Measurements from ENCODE around the gene OBP2B.
"Not testable (repeated sequence)": the region's sequence is repeated elsewhere in the genome, so short reads cannot be mapped to it uniquely, and the experiment has no call there.

The OBP2B gene

DNA sequence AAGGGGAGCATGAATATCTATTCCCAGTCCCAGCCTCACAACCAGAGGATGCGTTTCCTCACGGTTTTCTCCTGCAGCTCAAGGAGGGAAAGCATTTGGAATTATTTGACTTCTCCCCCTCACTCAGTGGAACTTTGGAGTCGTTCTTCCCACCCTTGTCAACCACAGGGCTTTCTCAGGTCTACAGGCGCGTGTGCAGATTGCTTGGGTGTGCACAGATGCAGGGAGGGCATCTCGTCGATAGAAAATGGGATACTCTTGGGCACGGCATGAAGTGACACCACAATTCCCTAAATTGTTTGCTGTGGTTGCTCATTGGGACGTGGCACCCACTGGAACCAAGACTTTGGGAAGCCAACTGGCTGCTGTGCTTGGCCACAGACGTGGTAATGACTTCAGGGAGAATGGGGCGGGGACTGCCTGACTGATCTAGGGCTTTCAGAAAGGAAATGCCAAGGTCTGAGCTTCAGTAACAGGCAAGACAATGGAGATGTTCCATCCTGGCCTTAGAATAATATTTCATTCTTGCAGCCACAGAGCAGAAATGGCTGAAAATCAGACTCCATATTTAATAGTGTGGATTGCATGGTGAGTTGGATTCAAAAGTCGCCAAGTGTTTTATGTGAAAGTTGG is 12.2 kb upstream of the OBP2B start:
- no peak for DNase-seq

DNA sequence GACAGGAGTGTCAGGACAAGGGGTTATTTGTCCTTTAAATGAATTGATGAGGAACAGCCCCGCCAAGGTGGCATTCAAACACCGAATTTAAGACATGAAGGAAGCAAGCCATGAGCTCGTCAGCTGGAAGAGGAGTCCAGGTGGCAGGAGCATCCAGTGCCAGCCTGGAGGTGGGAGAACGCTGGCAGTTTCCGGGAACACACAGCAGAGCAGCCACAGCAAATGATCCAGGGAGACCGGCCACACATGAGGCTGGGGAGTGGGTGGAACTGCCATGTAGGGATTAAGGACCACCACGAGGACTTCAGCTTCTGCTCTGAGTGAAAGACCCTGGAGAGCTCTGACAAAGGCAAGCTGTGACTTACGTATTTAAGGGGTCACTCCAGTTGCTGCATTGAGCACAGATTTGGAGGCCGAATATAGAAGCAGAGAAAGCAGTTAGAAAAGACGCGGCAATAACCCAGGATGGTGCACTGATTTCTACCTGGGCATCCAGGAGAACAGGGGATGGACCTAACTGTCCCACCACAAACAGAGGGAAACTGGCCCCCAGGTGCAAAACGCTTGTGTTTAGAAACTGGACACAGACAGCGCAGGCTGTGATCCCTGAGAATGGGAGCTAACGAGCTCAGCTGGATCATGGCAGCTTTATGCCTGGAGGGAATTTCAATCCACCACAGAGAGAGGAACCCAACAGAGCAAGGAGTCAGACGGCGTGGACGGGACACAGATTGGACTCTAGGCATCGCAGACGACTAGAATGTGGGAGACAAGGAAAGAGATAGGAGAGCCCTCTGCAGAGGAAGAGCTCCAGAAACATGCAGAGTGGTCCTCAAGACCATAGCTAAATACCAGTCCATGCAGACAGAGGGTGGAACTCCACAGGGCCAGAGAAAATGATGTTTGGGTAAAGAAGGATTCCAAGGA is 9.3 kb upstream of the OBP2B start:
- DNase-seq: not testable (repeated sequence)

DNA sequence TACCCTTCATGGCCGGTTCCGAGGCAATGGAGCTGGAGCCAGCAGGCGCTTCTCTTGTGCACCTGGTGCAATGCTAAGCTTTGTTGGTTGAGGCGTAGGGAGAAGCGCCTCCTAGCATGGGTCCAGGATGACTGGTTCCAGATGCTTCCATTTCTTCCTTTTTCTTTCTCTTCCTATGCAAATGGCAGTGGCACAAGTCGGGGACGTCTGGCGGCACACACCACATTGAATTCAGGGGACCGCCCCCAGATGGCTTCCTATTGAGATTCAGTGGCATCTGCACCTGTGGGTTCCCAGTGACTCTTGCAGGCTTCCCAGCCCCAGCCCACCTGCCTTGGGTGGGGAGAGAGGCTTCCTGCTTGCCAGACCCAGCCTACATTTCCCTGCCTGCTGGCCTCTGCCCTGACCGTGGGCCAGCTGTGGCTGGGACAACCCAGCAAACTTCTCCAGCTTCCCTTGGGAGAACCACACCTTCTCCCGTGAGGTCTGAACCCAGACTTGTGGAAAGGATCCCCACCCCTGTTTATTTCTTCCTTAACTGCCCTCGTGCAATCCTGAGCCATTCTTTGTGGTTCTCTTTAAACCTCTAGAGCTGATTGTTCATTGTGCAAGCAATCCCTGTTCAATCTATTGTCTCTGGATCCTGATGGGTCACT is 8.4 kb upstream of the OBP2B start:
- DNase-seq: not testable (repeated sequence)

DNA sequence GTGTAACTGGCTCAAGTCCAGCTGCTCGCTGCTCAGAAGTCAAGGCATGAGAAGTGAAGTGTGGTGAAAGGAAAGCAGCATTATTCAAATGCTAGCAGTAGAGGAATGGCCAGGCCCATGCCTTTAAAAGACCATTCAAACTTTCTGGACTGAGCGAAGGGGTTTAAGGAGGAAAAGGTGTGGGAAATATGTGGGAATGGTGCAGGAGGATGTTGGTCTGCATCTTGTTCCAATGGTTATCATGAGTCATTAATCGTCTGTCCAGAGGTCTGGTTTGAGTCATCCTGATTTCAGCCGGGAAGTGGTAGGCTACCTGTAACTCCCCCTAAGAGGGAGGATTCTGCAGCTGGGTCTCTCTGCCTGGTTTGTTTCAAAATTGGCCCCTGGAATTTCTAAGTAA is 5.2 kb upstream of the OBP2B start:
- not testable (repeated sequence) for DNase-seq

DNA sequence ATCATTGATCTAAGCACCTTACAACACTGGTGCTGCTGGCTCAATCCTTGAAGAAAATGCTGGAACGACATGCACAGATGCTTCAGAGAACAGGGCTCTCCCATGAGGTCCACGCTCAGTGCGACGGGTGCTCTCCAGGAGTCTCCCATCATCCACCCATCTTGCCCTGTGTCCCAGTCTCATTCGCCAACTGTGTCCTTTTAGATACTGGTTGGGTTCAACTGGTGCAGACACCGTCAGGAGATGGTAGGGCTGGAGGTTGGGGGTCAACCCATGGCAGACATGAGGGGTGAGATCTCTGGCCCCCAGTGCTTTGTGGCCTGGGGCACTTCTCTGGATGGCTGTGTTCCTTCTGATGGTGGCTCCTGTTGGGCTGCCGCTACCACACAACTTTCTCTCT is 1.6 kb upstream of the OBP2B start:
- no peak for DNase-seq

DNA sequence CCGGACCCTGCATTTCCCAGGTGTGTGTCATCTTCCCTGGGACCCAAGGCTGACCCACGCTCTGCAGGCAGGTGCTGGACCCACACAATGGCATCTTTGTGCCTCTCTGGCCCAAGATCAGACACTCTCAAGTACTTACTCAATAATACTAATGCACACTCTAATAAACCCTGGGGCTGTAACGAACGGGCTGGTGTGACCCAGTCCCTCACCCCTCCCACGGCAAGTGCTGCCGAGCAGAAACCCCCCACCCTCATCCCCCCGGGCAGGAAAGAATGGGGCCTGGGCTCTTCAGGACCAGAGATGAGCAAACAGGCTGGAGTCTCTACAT is 1.1 kb upstream of the OBP2B start:
- no peak for DNase-seq

DNA sequence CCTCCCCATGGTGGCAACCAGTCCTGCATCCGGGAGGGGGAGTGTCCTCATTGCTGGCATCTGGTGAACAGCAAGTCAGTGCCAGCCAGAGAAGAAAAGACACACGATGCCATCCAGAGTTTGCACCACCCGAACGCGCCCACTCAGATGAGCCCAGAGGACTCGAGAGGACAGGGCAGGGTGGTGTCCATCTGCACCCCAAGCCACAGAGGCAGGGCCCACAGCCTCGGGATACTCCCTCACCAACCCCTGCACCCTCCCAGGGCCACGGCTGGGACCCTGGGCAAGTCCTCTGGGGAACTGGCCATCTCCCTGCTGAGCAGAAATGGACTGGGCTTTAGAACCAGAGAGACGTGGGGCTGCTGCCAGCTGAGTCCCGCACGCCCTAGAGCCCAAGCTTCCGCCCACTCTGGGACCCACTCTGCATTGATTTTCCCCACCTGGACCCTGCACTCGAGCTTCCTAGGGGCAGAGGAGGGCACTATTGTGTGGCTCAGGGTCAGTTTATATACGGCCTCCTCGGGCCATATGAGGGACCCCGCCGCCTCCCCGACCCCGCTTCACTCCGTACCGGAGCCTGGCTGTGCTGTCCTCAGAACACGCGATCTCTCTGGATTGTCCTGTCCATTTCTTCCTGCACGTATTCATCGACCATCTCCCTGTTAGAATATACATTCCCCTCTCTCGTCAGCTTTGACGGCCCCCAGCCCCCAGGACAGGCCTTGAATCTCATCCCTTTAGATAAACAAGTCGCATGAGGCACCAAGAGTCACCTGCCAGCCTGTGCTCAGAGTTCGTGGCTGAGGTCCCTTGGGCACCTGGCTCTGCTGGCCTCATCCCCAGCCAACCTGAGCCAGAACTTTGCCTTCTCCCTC is 514 bp upstream of the OBP2B start:
- not testable (repeated sequence) for DNase-seq

DNA sequence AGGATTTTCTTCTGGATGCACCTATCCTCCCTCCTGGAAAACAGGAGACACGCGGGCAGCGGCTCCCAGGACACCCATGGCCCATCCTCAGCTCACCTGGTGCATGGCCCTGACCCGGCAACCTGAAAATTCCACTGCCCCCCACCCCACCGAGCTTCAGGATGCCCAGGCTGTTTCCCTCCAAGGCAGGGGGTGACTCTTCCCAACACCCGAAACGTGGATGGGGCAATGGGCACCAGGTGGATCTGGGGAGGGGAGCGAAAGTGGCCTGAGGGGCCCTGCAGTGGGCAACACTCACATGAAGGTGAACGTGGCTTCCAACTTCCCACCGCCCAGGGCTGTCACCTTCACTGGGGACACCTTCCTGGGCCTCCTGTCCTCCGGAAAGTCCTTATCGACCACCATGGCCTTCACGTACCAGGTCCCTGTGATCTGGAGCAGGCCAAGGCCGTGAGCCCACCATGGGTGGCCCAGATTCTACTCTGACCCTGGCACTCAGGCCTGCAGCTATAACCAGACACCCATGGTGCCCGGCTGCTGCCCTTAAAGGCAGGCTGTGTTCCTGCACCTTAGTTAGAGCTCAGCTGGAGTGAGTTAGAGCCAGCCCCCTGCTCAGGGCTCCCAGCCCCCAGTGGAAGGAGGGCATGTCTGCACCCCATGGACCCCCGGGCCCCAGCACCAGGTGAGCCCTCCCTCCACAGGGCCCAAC is 725 bp downstream of the OBP2B start:
- not testable (repeated sequence) for DNase-seq

DNA sequence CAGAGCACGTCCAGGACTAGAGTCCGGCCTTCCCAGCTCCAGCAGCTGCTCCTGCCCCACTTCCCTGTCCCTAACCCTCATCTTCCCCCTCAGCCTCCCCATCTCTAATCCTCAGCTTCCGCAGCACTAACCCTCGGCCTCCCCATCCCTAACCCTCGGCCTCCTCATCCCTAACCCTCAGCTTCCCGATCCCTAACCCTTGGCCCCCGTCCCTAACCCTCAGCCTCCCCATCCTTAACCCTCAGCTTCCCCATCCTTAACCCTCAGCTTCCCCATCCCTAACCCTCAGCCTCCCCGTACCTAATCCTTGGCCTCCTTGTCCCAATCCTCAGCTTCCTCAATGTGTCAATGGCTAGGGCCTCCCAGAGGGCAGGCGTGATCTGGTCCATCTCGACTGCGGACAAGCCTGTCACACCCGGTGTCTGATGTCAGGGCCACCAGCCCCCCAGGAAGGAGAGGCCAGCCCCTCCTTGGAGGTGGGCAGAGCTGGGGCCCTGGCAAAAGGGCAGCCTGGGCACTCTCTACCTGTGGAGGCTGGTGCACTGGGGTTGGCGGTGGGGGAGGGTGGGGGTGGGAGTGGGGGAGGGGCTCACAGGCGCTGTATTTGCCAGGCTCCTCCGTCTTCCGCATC is 1.4 kb downstream of the OBP2B start:
- DNase-seq: no peak

DNA sequence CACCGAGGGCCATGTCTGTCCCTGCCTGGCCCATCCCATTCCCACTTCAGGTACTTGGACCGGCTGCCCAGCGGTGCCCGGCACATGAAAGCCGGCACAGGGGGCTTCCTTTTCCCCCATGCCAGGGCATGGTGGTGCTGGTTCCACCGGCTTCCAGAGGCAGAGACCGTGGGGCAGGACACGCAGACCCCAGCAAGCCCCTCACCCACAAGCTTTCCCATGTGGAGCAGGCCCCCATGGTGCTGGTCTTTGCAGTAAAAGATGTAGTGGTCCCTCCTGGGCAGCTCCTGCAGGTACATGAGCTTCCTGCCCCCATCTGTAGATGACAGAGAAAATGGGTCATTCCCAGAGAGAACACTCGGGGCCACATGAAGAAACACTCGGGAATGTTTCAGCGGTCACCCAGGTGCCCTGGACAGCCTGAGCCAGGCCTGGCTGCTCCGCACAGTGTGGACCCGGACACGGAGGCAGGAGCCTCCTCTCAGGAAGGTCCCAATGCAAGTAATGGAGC is 2.0 kb downstream of the OBP2B start:
- DNase-seq: no peak

DNA sequence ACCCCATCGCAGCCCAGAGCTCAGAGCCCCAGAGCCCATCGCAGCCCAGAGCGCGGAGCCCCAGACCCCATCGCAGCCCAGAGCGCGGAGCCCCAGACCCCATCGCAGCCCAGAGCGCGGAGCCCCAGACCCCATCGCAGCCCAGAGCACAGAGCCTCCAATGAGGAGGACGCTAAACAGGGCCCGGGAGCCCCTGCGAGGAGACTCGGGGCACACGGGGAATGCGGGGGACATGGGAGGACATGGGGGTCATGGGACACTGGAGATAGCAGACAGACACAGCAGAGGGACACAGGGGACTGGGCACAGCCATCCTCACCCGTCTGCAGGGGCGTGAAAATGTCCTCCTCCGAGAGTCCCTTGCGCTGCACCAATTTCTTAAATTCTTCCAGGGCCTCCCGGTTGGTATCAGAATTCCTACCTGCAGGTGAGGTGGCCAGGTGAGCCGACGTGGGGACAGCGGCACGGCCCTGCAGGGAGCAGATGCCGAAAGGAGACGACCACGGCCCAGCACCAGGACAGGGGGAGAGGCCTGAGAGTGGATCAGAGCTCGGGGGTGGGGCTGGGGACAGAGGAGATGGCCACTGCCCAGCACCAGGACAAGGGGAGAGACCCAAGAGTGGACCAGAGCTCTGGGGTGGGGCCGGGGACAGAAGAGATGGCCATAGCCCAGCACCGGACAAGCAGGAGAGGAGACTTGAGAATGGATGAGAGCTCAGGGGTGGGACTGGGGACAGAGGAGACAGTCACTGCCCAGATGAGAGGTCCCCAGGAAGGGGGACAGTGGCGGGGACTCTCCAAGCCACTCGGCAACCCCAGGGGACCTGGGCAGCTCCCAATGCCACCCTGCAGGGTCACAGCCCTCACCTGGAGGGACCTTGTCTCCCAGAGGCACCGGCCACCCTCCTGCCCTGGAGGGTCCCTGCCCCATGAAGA is 2.8 kb downstream of the OBP2B start:
- no peak for DNase-seq

DNA sequence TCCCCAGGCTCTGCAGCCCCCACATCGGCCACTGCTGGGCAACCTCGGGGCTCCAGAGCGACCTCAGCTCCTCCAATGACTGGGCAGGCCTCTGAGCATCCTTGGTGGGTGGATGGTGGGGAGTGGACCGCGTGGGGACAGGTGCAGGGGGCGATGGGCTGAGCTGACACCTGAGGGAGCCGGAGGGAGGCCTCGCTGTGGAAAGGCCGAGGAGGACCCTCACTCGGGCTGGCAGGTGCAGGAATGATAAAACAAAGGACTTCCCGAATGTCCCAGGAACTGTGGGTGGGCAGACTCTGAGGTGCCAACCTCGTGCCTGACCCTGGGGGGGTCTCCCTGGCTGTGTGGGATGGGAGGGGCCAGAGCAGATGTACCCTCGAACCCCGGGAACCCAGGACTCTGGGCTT is 3.6 kb downstream of the OBP2B start:
- not testable (repeated sequence) for DNase-seq

DNA sequence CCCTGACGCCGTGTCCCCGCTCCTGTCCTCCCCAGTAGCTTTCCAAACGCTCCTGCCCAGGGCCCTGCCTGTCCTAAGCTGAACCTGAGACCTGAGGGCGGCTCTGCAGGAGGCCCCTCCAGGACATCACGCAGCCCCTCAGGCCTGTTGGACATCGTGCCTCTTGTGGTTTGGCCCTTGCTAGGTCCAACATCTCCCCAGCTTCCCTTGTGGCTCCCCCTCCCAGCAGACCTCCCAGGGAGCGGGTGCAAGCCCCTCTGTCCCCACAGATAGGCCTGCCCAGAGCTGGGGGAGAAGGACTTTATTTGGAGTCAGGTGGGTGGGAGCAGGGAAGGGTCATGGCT is 4.1 kb downstream of the OBP2B start:
- DNase-seq: no peak

DNA sequence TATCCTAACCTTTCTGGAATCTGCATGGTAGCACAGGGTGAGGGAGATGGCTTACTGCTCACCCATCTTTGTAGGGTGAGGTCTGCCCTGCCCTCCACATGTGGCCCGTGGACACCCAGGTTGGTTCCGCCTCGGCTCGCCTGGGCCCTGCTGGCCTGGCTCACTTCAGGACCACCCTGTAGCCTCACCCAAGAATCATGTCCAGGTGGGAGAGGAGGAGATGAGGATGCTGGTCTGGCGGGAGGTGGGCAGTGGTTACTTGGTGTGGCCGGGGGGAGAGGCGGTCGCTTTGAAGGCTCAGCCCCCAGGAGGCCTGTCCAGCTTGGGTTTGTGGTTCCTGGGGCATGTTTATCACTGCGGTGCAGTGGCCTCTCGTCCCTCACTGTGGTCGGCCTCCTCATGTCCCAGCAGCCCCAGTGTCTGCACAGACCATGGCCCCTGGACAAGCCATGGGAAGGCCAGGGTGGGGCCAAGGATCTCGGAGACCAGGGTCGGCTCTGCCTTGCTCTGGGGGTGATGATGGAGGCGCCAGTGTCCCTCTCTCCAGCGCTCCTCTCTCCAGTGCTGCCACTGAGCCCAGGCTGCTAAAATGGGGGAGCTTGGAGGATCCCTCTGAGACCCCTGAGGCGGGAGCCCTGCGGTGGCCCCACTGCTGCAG is 4.6 kb downstream of the OBP2B start:
- DNase-seq: no peak

DNA sequence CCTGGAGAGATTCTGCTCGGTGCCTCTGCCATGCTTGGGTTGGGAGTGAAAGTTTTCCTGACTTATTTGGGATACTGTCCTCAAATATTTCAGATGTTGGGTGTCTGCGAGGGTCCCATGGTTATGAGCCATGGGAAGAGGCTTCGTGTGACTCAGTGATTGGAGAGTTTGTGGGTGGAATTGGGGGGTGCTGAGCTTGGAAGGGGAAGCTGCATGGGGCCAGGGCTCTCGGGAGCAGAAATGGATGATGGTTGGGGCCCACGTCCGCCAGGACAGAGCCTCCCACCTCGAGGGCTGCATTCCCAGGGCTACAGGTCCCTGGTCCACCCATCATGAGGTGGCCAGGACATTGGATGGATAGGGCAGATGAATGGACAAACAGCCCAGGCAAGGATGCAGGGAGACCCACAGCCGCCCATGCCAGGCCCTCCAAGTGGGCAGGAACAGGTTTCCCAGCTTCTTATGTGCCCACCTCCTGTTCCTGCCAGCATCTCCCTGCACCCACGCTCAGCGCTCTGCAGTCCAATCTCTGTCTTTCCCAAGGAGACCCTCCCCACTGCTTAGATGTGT is 5.5 kb downstream of the OBP2B start:
- no peak for DNase-seq

DNA sequence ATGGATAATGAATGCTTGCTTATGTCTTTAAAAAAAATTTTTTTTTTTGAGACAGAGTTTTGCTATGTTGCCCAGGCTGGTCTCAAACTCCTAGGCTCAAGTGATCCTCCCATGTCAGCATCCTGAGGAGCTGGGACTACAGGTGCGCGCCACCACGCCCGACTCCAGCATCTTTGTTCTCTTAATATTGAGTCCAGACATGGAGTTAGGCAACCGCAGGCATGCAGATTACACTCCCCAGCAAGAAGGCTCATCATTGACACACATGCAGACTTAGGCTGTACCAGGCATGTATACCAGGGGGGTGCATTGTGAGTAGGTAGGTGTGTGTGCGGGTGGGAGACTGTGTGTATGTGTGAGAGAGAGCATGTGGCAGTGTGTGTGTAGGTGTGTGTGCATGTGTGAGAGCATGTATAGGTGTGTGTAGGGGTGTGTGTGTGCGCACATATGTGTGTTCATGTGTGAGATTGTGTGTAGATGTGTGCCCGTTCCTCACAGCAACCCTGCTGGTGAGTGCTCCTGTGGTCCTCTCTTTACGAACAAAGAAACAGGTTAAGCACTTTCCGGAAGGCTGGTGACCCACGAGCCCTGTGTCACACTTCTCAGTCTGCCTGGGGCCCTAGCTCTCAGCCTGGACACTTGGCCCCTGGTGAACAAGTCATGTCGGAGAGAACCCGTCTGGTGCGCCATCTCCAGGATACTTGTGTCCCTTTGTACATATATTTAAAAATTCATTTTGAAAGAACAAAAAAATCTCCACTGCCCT is 6.2 kb downstream of the OBP2B start:
- no peak for DNase-seq

DNA sequence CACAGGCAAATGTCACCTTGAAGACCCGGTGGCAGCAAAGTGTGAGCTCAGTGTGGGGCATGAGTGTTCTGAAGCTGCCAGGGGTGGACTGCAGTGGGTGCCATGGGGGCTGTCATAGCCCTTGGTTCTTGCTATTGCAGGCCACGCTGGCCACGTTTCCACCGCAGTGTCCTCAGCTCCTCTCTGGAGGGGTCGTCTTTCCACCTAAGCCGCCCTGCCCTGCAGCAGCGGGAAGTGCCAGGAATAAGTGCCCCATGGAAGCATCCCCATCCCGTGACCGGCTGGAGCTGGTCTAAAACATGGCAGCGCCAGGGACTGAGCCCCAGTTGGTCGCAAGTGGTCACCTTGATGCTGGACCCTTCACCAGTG is 6.9 kb downstream of the OBP2B start:
- no peak for DNase-seq

DNA sequence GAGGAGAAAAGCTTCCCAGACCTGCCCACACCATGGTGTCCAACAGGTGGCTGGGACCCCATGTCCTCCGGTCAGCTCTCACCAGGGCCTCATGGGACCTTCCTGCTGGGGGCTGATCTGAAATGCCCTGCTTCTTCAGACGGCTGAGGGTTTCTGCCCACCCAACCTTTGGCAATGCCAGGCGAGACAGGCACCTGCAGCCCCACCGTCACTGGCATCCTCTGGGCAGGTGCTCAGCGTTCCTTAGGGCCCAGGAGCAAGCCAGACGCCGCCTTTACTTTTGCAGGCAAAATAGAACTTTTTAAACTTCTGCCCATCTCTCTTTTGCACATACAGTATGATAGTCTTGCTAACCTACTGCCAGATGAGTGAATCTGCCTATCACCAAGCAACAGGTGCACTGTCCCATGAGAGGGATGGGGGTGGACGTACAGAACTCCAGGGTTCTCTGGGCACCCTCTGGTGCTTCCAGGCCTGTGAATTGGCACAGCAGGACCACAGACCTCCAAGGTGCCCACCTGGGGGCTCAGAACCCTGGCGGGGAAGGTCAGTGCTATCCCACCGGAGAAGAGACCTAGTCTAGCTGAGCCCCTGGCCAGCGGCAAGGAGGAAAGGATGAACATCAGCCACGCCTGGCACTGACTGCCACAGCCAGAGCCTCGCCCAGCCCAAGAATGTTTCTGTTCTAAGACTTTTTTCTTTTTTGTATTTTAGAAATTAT is 7.5 kb downstream of the OBP2B start:
- DNase-seq: no peak

Measured in inflammatory macrophage treated with lipopolysaccharide for 1 hour (primary cell).